ENCODE results near the gene AMDHD2.
"Not testable (repeated sequence)": the region's sequence is repeated elsewhere in the genome, so short reads cannot be mapped to it uniquely, and the experiment has no call there.

Gene AMDHD2

DNA sequence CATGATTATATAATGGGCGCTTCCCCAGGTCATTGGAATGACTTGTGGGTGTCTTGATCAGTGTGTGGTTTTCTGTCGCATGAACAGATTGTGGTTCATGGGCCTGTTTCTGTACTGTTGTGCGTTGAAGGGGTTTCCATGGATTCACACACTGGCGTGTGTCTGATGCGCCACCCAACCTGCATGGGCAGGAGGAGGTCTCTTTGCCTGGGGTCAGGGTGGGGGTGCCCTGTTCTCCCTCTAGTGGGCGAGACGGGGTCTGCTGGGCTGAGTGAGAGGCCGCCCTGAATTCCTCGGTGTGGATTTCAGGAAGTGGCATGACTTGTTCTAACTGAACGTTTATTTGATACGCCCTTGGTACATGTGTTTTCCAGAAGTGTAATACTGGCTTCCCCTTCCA is 60.0 kb downstream of the AMDHD2 start:
- H3K27ac ChIP-seq, result not testable (repeated sequence)

DNA sequence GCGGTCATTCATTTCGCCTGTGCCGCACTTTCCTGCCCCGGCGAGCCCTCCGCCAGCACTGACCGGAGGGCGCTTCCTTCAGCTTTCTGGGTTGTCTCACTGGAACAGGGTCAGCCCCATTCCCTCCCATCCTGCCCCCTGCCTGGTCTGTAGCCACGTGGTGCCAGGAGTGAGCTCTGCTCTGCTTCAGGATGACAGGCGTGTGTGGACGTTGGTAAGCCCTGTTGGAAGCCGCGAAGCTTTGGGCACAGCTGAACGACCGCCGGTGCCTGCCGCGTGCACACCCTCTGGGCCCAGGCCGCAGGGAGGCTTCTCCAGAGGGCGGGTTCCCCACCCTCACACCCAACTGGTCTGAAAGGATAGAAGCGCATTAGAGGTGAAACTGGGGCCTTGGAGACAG is 60.6 kb downstream of the AMDHD2 start:
- H3K9ac ChIP-seq; H3K4me1 ChIP-seq; H3K27me3 ChIP-seq; H3K4me3 ChIP-seq; H3K27ac ChIP-seq; H3K4me2 ChIP-seq; H3K9me3 ChIP-seq (replicated peaks in 1 of 11): not testable (repeated sequence)
- Histone ChIP-seq H4K20me1 (peaks cover 12 to 17% (median 12%) of the 10 kb centered on the region in 11 experiments), H3K36me3 (peaks cover 11 to 20% (median 12%) of the 10 kb centered on the region in 11 experiments; a peak in 21 of 22 replicates)

More for the DNA sequence above, 60.0 kb downstream of the AMDHD2 start:
- not testable (repeated sequence) for H3K9ac ChIP-seq; H3K4me3 ChIP-seq; H3K27me3 ChIP-seq; H3K4me2 ChIP-seq; H3K9me3 ChIP-seq (replicated peaks in 1 of 11); H3K4me1 ChIP-seq
- Histone ChIP-seq H3K36me3 (peaks cover 4 to 13% (median 5%) of the 10 kb centered on the region in 11 experiments; a peak in 19 of 22 replicates), H4K20me1 (peaks cover 5 to 11% (median 6%) of the 10 kb centered on the region in 11 experiments)
